ENCODE results near the gene TPH2. TPM values are rescaled to one million over a fixed set of nuclear protein-coding genes. Genes with fewer than 3 reads are reported as not detected.

The TPH2 gene
- total and polyA plus RNA-seq, 9 of the 15 experiments (the other 6 are each of a cell fraction or from before 2014, with no cell fraction given), result 0.06 to 0.28 (median 0.14) TPM; not detected in 4

DNA sequence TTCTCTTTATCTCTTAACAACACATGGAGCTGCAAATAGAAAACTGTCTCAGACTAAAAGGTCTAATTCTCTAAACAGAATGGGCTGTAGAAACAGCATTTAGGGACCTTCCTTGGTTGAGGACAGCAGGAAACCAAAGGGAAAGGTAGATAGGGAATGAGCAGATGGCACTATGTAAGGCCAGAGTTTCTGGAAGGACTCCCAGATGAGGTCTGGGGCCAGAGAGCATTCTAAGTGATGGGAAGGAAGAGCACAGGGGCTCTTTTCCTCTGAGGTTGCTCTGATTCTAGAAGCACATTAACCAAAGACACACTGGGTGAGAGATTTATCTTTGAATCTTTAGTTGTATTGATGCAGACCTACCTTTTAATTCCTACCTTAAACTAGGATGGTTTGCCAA is 79.4 kb downstream of the TPH2 start:
- CTCF ChIA-PET (ENCODE audit: low intra/inter-chr PET ratio), result no interaction called here
- Histone ChIP-seq H3K4me2 (ENCODE audit: insufficient read depth, low read length) (no peak overlapping the region), H4K20me1 (replicated peaks; ENCODE audit: control insufficient read depth, insufficient read depth, low read length) (no peaks in the 10 kb centered on the region), H3K36me3 (ENCODE audit: control insufficient read depth, insufficient read depth, low read length) (no peaks in the 10 kb centered on the region), H3K4me3 (no peak overlapping the region), H3K79me2 (ENCODE audit: control insufficient read depth, insufficient read depth, low read length) (no peaks in the 10 kb centered on the region), H3K9ac (ENCODE audit: insufficient read depth in 1 of 2, low read depth in 2 of 2, low read length in 2 of 2) (no peak overlapping the region), H3K4me1 (replicated peaks in 1 of 2; ENCODE audit: control insufficient read depth in 2 of 2, insufficient read depth in 2 of 2, low read length in 2 of 2) (no peaks in the 10 kb centered on the region), H3K27me3 (ENCODE audit: control insufficient read depth in 2 of 2, insufficient read depth in 2 of 2, low read length in 2 of 2) (no peaks in the 10 kb centered on the region), H3K9me1 (ENCODE audit: control insufficient read depth, insufficient read depth, low read length) (no peaks in the 10 kb centered on the region), H3K9me3 (replicated peaks; ENCODE audit: control insufficient read depth, insufficient read depth, low read depth, low read length) (no peaks in the 10 kb centered on the region), H2AFZ (ENCODE audit: low read depth, low read length) (no peak overlapping the region), H3K27ac (ENCODE audit: extremely low read depth, low read depth, low read length) (no peak overlapping the region)
- ATAC-seq (no peak), FAIRE-seq (no peak), DNase-seq (ENCODE audit: extremely low read depth in 1 of 4, low spot score in 3 of 4) (no peak)
- intact Hi-C loops (cut with micrococcal nuclease), result loop anchor here (5.0 to 10.0 kb wide), 4 partner anchors 114 to 327 kb away; no protein-coding TSS in a partner anchor
- BruUV-seq (replicated peaks), result no TSS peak
- TF ChIP-seq ZNF780A (CRISPR knock-in tag; IDR thresholded peaks at IDR 0.05) (no peak), ZNF583 (CRISPR knock-in tag; IDR thresholded peaks at IDR 0.05) (no peak), SMARCB1 (IDR thresholded peaks at IDR 0.05; ENCODE audit: insufficient read length, low read depth) (no peak), ARNT (IDR thresholded peaks at IDR 0.05) (no peak), ETV5 (CRISPR knock-in tag; IDR thresholded peaks at IDR 0.05; ENCODE audit: low read depth) (no peak), NFE2L1 (tag; IDR thresholded peaks at IDR 0.05; ENCODE audit: borderline replicate concordance, low read depth) (no peak), C11orf30 (IDR thresholded peaks at IDR 0.05; ENCODE audit: low read depth) (no peak), KDM5B (IDR thresholded peaks at IDR 0.05; ENCODE audit: insufficient replicate concordance, low read depth, low read length) (no peak), BRF2 (IDR thresholded peaks at IDR 0.05; ENCODE audit: borderline replicate concordance, insufficient read depth, insufficient read length) (no peak), POLR2AphosphoS2 (IDR thresholded peaks at IDR 0.05; ENCODE audit: low read length) (no peak), SP1 (CRISPR knock-in tag; IDR thresholded peaks at IDR 0.05) (no peak)
- TF ChIP-seq, protein P1, sequence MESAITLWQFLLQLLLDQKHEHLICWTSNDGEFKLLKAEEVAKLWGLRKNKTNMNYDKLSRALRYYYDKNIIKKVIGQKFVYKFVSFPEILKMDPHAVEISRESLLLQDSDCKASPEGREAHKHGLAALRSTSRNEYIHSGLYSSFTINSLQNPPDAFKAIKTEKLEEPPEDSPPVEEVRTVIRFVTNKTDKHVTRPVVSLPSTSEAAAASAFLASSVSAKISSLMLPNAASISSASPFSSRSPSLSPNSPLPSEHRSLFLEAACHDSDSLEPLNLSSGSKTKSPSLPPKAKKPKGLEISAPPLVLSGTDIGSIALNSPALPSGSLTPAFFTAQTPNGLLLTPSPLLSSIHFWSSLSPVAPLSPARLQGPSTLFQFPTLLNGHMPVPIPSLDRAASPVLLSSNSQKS (CRISPR knock-in tag; IDR thresholded peaks at IDR 0.05), result no peak
- in situ Hi-C loops (cut with MboI), result no loop called here
- POLR2A ChIA-PET, result no interaction called here

All from K562 (cell line).